GM06990 (cell line): ENCODE results near the gene DDIT4.
"Not testable (repeated sequence)": the region's sequence is repeated elsewhere in the genome, so short reads cannot be mapped to it uniquely, and the experiment has no call there.

Source experiments
- DNase-seq: peaks from one replicate; pipeline ENCODE4 v3.0.0-alpha.2; 2011; ENCODE audit not compliant: insufficient read length; ENCODE audit errors: extremely low read depth
- H3K27me3 ChIP-seq: replicated peaks from 2 replicates; pipeline ENCODE4 v1.6.0; 2011; ENCODE audit warnings: low read length; ENCODE audit not compliant: control insufficient read depth, insufficient read depth
- H3K36me3 ChIP-seq: 2 replicates; pipeline ENCODE4 v1.5.1; 2011; ENCODE audit warnings: low read length; ENCODE audit not compliant: control insufficient read depth, insufficient read depth
- H3K4me3 ChIP-seq: replicated peaks from 2 replicates; pipeline ENCODE4 v1.5.1; 2011; ENCODE audit warnings: low read depth, mild to moderate bottlenecking, control low read depth, low read length
- CTCF ChIP-seq: IDR thresholded peaks from 2 replicates; pipeline ENCODE4 v1.5.1; 2011; ENCODE audit warnings: low read length, control low read depth, mild to moderate bottlenecking, inconsistent platforms; ENCODE audit not compliant: insufficient read depth, poor library complexity, severe bottlenecking

The DDIT4 gene, protein sequence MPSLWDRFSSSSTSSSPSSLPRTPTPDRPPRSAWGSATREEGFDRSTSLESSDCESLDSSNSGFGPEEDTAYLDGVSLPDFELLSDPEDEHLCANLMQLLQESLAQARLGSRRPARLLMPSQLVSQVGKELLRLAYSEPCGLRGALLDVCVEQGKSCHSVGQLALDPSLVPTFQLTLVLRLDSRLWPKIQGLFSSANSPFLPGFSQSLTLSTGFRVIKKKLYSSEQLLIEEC

DNA sequence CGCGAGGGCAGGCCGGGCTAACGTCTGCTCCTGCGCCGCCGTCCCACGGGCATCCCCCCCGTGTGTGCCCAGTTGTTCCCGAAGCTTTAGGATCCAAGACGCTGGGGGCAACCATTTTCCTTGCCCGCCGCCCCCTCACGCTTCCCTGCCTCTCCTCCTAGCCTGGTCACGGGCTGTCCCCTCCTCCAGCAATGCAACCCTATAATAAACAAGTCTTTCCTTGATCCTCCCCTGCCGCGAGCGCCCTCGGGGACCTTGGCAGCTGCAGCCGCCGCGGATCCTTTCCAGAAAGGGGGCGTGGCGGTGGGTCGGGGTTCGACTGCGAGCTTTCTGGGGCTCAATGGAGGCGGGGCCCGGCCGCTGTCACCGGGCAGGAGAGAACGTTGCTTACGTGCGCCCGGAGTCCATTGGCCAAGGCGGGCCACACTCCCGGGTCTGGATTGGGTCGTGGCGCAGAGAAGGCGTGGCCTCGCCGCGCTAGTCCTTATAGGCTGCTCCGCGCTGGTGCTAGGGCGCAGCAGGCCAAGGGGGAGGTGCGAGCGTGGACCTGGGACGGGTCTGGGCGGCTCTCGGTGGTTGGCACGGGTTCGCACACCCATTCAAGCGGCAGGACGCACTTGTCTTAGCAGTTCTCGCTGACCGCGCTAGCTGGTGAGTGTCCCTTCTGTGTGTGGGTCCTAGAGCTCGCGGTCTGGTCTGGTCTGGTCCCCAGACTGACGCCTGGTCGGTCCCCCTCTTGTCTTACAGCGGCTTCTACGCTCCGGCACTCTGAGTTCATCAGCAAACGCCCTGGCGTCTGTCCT, at the start of gene DDIT4:
Gene DDIT4 (plus strand): TSS at position 515 of the 803 bp plus-strand sequence. CDS start 293 bp downstream, outside the sequence.
- peak within 1 kb of the TSS; percentile 98 for H3K4me3 ChIP-seq
- TF ChIP-seq CTCF: no peak
- DNase-seq: peak; percentile 99
- no peaks in the 10 kb centered on the region for H3K27me3 ChIP-seq
- peaks cover 14% of the 10 kb centered on the region for H3K36me3 ChIP-seq

GRCh38 chr10:72224191-72224590, 49.5 kb upstream of the DDIT4 start:
- not testable (repeated sequence) for H3K27me3 ChIP-seq, DNase-seq, H3K4me3 ChIP-seq, H3K36me3 ChIP-seq

- no peak for DNase-seq
- H3K27me3 ChIP-seq: no peaks in the 10 kb centered on the region
- no peak overlapping the region for H3K4me3 ChIP-seq
- H3K36me3 ChIP-seq: peaks cover 11% of the 10 kb centered on the region
- no peak for TF ChIP-seq CTCF
These were observed 47.2 kb upstream of the DDIT4 start for GRCh38 chr10:72226418-72227027.

DNA sequence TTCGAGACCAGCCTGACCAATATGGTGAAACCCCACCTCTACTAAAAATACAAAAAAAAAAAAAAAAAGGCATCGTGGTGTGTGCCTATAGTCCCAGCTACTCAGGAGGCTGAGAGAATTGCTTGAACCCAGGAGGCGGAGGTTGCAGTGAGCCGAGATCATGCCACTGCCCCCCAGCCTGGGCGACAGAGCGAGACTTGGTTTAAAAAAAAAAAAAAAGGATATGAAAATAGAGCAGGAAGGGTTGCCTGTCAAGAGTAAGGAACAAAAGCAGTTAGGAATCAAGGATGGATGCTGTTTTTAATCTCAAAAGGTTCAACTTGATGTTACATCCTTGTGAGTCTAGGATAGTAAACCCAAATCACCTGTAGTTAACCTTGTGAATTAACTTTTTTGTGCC, 45.9 kb upstream of the DDIT4 start:
- Histone ChIP-seq H3K27me3 (no peaks in the 10 kb centered on the region), H3K36me3 (peaks cover 12% of the 10 kb centered on the region), H3K4me3 (no peak overlapping the region)
- TF ChIP-seq CTCF: no peak
- DNase-seq: no peak

- TF ChIP-seq CTCF: no peak
- Histone ChIP-seq H3K36me3 (peaks cover 14% of the 10 kb centered on the region), H3K4me3 (no peak overlapping the region), H3K27me3 (no peaks in the 10 kb centered on the region)
- DNase-seq: no peak
These were observed 45.4 kb upstream of the DDIT4 start for GRCh38 chr10:72228318-72228751.
